ENCODE results near the gene DPAGT1. TPM values are rescaled to one million over a fixed set of nuclear protein-coding genes. Genes with fewer than 3 reads are reported as not detected.

Gene DPAGT1
- total RNA-seq, 1 donor from 2014 or later, result 18.2 TPM

DNA sequence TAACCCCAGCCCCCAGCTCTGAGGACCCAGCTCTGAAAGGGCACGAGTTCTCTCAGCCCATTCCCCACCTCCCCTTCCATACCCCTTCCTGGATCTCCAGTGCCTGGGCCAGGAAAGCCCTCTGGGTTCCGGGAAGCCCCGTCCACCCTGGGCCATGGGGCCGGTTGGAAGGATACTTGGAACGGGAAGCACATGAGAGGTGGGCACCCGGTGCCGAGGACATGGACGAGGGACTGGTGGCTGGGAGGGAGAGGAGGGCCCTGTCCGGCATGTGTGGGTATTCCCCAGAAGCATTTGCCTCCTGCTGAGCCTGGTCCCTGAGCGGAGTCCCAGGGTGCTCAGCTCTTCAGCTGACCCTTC is 14.6 kb upstream of the DPAGT1 start:
- Histone ChIP-seq H3K27me3 (no peaks in the 10 kb centered on the region), H3K27ac (no peak overlapping the region), H3K4me1 (peaks cover 8% of the 10 kb centered on the region), H3K36me3 (peaks cover 0 to 36% of the 10 kb centered on the region in 2 donors), H3K9me3 (no peaks in the 10 kb centered on the region), H3K4me3 (no peak overlapping the region)
- DNase-seq (ENCODE audit: extremely low spot score in 2 of 2), result no peak
- intact Hi-C loops (cut with DNase I), result no loop called here
- TF ChIP-seq, protein P1, sequence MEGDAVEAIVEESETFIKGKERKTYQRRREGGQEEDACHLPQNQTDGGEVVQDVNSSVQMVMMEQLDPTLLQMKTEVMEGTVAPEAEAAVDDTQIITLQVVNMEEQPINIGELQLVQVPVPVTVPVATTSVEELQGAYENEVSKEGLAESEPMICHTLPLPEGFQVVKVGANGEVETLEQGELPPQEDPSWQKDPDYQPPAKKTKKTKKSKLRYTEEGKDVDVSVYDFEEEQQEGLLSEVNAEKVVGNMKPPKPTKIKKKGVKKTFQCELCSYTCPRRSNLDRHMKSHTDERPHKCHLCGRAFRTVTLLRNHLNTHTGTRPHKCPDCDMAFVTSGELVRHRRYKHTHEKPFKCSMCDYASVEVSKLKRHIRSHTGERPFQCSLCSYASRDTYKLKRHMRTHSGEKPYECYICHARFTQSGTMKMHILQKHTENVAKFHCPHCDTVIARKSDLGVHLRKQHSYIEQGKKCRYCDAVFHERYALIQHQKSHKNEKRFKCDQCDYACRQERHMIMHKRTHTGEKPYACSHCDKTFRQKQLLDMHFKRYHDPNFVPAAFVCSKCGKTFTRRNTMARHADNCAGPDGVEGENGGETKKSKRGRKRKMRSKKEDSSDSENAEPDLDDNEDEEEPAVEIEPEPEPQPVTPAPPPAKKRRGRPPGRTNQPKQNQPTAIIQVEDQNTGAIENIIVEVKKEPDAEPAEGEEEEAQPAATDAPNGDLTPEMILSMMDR (IDR thresholded peaks at IDR 0.05), result no peak
- TF ChIP-seq POLR2AphosphoS5 (IDR thresholded peaks at IDR 0.05; ENCODE audit: insufficient read depth in 1 of 2, low read depth in 1 of 2), result no peak
- TF ChIP-seq POLR2A (IDR thresholded peaks at IDR 0.05), result no peak

DNA sequence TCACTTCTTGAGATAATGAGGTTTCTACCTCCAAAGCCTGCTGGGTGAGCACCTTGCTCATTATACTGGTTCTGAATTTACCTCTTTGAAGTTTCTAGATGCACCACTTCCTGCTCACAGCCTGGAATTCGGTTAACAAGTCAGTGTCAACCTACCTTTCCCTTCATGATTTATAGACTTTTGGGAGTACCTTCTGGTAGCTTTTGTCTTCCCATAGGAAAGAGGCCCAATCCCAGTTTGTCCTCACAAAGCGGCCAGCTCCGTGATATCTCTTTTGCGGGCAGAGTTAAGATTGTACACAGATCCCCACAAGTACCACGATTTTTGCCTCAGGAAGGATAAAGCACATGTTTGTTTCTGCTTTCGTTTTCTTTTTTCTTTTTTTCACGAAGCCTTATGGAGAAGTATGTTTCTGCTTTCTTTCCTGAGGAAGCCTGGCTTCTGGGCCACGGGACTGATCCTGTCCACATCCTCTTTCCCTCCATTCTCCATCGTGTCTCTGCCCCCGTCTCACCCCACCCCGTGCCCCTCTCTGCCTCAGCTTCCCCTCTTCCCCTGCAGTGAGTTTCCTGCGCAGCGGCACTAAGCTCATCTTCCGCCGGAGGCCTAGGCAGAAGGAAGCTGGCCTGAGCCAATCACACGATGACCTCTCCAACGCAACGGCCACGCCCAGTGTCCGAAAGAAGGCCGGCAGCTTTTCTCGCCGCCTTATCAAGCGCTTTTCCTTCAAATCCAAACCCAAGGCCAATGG is 14.0 kb upstream of the DPAGT1 start:
- no peak overlapping the region for H3K27ac ChIP-seq
- intact Hi-C loops (cut with DNase I), result no loop called here
- H3K36me3 ChIP-seq, result peaks cover 0 to 39% of the 10 kb centered on the region in 2 donors

DNA sequence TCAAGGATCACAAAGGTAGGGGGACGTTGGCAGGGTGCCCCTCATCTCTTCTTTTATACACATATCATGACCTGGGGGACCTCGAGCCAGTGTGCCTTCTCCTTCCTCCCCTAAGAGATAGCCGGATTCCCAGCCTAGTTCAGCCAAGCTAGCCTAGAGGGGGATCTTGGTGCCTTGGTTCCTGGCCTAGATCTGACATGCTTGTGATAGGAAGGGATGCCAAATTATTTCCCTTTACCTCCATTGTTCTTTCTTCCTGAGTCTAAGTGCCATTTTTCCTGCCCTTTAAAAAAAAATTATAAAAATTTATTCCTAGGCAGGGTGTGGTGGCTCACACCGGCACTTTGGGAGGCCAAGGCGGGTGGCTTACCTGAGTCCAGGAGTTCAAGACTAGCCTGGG is 12.7 kb upstream of the DPAGT1 start:
- intact Hi-C loops (cut with DNase I), result no loop called here
- no peaks in the 10 kb centered on the region for H3K27me3 ChIP-seq
- H3K4me1 ChIP-seq, result peaks cover 10% of the 10 kb centered on the region
- H3K36me3 ChIP-seq, result peaks cover 0 to 39% of the 10 kb centered on the region in 2 donors
- H3K9me3 ChIP-seq, result no peaks in the 10 kb centered on the region
- DNase-seq (ENCODE audit: extremely low spot score in 2 of 2), result no peak
- no peak overlapping the region for H3K4me3 ChIP-seq
- TF ChIP-seq, protein P1 (IDR thresholded peaks at IDR 0.05), result no peak
- no peak for TF ChIP-seq POLR2AphosphoS5 (IDR thresholded peaks at IDR 0.05; ENCODE audit: insufficient read depth in 1 of 2, low read depth in 1 of 2)
- TF ChIP-seq POLR2A (IDR thresholded peaks at IDR 0.05), result no peak
- no peak overlapping the region for H3K27ac ChIP-seq

More for the DNA sequence above, 14.0 kb upstream of the DPAGT1 start:
- Histone ChIP-seq H3K27me3 (no peaks in the 10 kb centered on the region), H3K4me1 (peaks cover 5% of the 10 kb centered on the region), H3K4me3 (no peak overlapping the region), H3K9me3 (no peaks in the 10 kb centered on the region)
- no peak for DNase-seq (ENCODE audit: extremely low spot score in 2 of 2)
- TF ChIP-seq POLR2A (IDR thresholded peaks at IDR 0.05) (no peak), POLR2AphosphoS5 (IDR thresholded peaks at IDR 0.05; ENCODE audit: insufficient read depth in 1 of 2, low read depth in 1 of 2) (no peak)
- TF ChIP-seq, protein P1 (IDR thresholded peaks at IDR 0.05), result no peak

DNA sequence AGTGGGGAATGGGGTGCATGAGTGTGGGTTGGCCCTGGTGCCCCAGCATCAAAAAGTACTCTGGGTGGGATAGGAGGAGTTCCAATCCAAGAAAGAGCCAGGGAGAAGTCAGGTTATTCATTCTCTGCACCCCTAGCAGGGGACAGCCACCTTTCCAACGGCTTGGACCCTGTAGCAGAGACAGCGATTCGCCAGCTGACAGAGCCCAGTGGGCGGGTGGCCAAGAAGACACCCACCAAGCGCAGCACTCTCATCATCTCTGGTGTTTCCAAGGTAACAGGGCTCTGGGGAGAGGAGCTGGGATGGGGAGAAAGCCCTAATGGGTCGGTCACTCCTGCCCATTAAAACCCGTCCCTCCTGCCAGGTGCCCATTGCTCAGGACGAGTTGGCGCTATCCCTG is 12.1 kb upstream of the DPAGT1 start:
- no peak overlapping the region for H3K27ac ChIP-seq
- intact Hi-C loops (cut with DNase I), result no loop called here
- no peak overlapping the region for H3K4me3 ChIP-seq
- peaks cover 16% of the 10 kb centered on the region for H3K4me1 ChIP-seq
- H3K36me3 ChIP-seq, result peaks cover 0 to 39% of the 10 kb centered on the region in 2 donors
- no peaks in the 10 kb centered on the region for H3K27me3 ChIP-seq
- no peak for TF ChIP-seq POLR2AphosphoS5 (IDR thresholded peaks at IDR 0.05; ENCODE audit: insufficient read depth in 1 of 2, low read depth in 1 of 2)
- TF ChIP-seq, protein P1 (IDR thresholded peaks at IDR 0.05), result no peak
- no peak for TF ChIP-seq POLR2A (IDR thresholded peaks at IDR 0.05)
- DNase-seq (ENCODE audit: extremely low spot score in 2 of 2), result peak in 1 of 2 donors; percentile 70
- no peaks in the 10 kb centered on the region for H3K9me3 ChIP-seq

DNA sequence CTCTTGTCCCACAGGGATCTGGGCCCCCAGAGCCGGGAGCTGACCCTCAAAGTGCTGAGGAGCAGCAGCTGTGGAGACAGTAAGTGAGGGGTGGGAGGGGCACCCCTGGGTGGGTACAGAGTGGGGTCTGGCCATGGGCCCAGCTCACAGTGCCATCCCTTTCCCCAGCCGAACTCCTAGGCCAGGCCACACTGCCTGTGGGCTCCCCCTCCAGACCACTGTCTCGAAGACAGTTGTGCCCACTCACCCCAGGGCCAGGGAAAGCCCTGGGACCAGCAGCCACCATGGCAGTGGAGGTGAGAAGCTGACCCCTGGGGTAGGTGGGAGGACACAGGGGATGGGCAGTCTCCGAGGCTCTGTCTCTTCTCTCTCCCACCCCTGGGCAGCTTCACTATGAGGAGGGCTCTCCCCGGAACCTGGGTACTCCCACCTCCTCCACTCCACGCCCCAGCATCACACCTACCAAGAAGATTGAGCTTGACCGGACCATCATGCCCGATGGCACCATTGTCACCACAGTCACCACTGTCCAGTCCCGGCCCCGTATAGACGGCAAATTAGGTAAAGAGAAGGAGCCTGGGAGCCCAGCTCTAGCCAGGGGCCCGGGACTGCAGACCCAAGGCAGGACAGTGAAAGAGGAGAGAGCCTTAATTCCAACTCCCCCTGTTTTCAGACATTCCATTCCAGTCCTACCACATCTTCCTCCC is 10.8 kb upstream of the DPAGT1 start:
- DNase-seq (ENCODE audit: extremely low spot score in 2 of 2), result peak in 1 of 2 donors; percentile 76
- intact Hi-C loops (cut with DNase I), result no loop called here
- Histone ChIP-seq H3K27me3 (no peaks in the 10 kb centered on the region), H3K4me1 (peaks cover 25% of the 10 kb centered on the region), H3K9me3 (no peaks in the 10 kb centered on the region), H3K36me3 (peaks cover 0 to 39% of the 10 kb centered on the region in 2 donors), H3K27ac (no peak overlapping the region), H3K4me3 (no peak overlapping the region)
- TF ChIP-seq POLR2AphosphoS5 (IDR thresholded peaks at IDR 0.05; ENCODE audit: insufficient read depth in 1 of 2, low read depth in 1 of 2) (no peak), POLR2A (IDR thresholded peaks at IDR 0.05) (no peak)
- TF ChIP-seq, protein P1 (IDR thresholded peaks at IDR 0.05), result no peak
